Smooth muscle cell (in vitro differentiated cells): ENCODE measurements around the gene NTHL1. TPM values are rescaled to one million over a fixed set of nuclear protein-coding genes. Genes with fewer than 3 reads are reported as not detected.

Experiments
- DNase-seq: peaks from one replicate; lab custom pipeline; 2025; ENCODE audit not compliant: unreplicated experiment; lab: John Stamatoyannopoulos, UW
- H2AFZ ChIP-seq: fragments of 200-600 bp; sonication (generic); 2 replicates; pipeline ENCODE4 v1.6.0; 2016; ENCODE audit warnings: antibody characterized with exemption, low read depth, mild to moderate bottlenecking
- H3F3A ChIP-seq: fragments of 200-600 bp; sonication (generic); 2 replicates; pipeline ENCODE4 v1.6.0; 2017; ENCODE audit warnings: antibody characterized with exemption, low read depth
- H3K27ac ChIP-seq: fragments of 200-600 bp; sonication (generic); 2 replicates; pipeline ENCODE4 v1.5.1; 2016; ENCODE audit warnings: low read depth, mild to moderate bottlenecking
- H3K27me3 ChIP-seq: fragments of 200-600 bp; sonication (generic); 2 replicates; pipeline ENCODE4 v1.6.1; 2016; ENCODE audit warnings: low read depth, mild to moderate bottlenecking
- H3K36me3 ChIP-seq: fragments of 200-600 bp; sonication (generic); 2 replicates; pipeline ENCODE4 v1.5.1; 2016; ENCODE audit warnings: low read depth
- H3K4me1 ChIP-seq: fragments of 200-600 bp; sonication (generic); 2 replicates; pipeline ENCODE4 v1.5.1; 2016; ENCODE audit warnings: low read depth
- H3K4me2 ChIP-seq: fragments of 200-600 bp; sonication (generic); 2 replicates; pipeline ENCODE4 v1.6.0; 2016; ENCODE audit warnings: mild to moderate bottlenecking
- H3K4me3 ChIP-seq: fragments of 200-600 bp; sonication (generic); 2 replicates; pipeline ENCODE4 v1.5.1; 2016; ENCODE audit warnings: mild to moderate bottlenecking
- H3K79me2 ChIP-seq: fragments of 200-600 bp; sonication (generic); 2 replicates; pipeline ENCODE4 v1.6.0; 2016; ENCODE audit warnings: low read depth, mild to moderate bottlenecking
- H3K9ac ChIP-seq: fragments of 200-600 bp; sonication (generic); 2 replicates; pipeline ENCODE4 v1.6.0; 2016; ENCODE audit warnings: low read depth
- H3K9me3 ChIP-seq: fragments of 200-600 bp; sonication (generic); replicated peaks from 2 replicates; pipeline ENCODE4 v1.5.1; 2016; ENCODE audit warnings: low read depth
- H4K20me1 ChIP-seq: fragments of 200-600 bp; sonication (generic); 2 replicates; pipeline ENCODE4 v1.6.0; 2016; ENCODE audit warnings: low read depth
- CTCF ChIP-seq: fragments of 200-600 bp; sonication (generic); IDR thresholded peaks from 2 replicates; pipeline ENCODE4 v1.5.1; 2017; ENCODE audit warnings: borderline replicate concordance, mild to moderate bottlenecking, antibody characterized with exemption; ENCODE audit not compliant: insufficient read depth, poor library complexity, severe bottlenecking
- WGBS: methylation state at CpG from one replicate; pipeline ENCODE4 v1.1.7; 2016; ENCODE audit warnings: low lambda C conversion rate; 5-methylcytosine and 5-hydroxymethylcytosine counted together
- polyA plus RNA-seq: library from polyadenylated mRNA; unstranded; fragments of >200 nt; fragmentation: Nextera tagmentation; extraction: Ambion mirVana; gene quantifications from 2 replicates; pipeline ENCODE4 v1.2.1, GENCODE V29; 2016
- total RNA-seq: library from RNA; depleted of rRNA; stranded (reverse); fragments of >200 nt; gene quantifications from 2 replicates; pipeline ENCODE4 v1.2.3, GENCODE V29; 2014

Gene NTHL1
- total and polyA plus RNA-seq, 2 experiments from 2014 or later, result 23.8 to 39.3 TPM

- H2AFZ ChIP-seq, result no peak overlapping the region
- H3F3A ChIP-seq, result peaks cover 6% of the 10 kb centered on the region
- no peak overlapping the region for H3K4me3 ChIP-seq
- H3K9ac ChIP-seq, result no peak overlapping the region
- H3K36me3 ChIP-seq, result no peaks in the 10 kb centered on the region
- peaks cover 7% of the 10 kb centered on the region for H3K4me1 ChIP-seq
- no peak overlapping the region for H3K27ac ChIP-seq
- 97% methylated on average over 26 of the region's 30 CpGs for whole genome bisulfite sequencing
- H3K79me2 ChIP-seq, result no peaks in the 10 kb centered on the region
- DNase-seq, result no peak
- TF ChIP-seq CTCF, result no peak
- no peak overlapping the region for H3K4me2 ChIP-seq
- no peaks in the 10 kb centered on the region for H3K9me3 ChIP-seq
- peaks cover 35% of the 10 kb centered on the region for H4K20me1 ChIP-seq
- no peaks in the 10 kb centered on the region for H3K27me3 ChIP-seq
These were observed 39.4 kb upstream of the NTHL1 start for GRCh38 chr16:2086812-2087747.

- no peaks in the 10 kb centered on the region for H3K27me3 ChIP-seq
- no peak overlapping the region for H2AFZ ChIP-seq
- WGBS, result 98% methylated on average over 27 of the region's 27 CpGs
- H3K4me2 ChIP-seq, result no peak overlapping the region
- H3F3A ChIP-seq, result peaks cover 6% of the 10 kb centered on the region
- no peak overlapping the region for H3K9ac ChIP-seq
- no peaks in the 10 kb centered on the region for H3K9me3 ChIP-seq
- no peaks in the 10 kb centered on the region for H3K4me1 ChIP-seq
- no peak for DNase-seq
- H3K4me3 ChIP-seq, result no peak overlapping the region
- H4K20me1 ChIP-seq, result peaks cover 28% of the 10 kb centered on the region
- H3K27ac ChIP-seq, result no peak overlapping the region
- TF ChIP-seq CTCF, result no peak
- no peaks in the 10 kb centered on the region for H3K36me3 ChIP-seq
- no peaks in the 10 kb centered on the region for H3K79me2 ChIP-seq
These were observed 38.6 kb upstream of the NTHL1 start for GRCh38 chr16:2086106-2086742.

GRCh38 chr16:2085669-2086068 is 38.0 kb upstream of the NTHL1 start:
- H4K20me1 ChIP-seq, result peaks cover 26% of the 10 kb centered on the region
- no peak for TF ChIP-seq CTCF
- H3K9ac ChIP-seq, result no peak overlapping the region
- no peak overlapping the region for H2AFZ ChIP-seq
- H3K27ac ChIP-seq, result no peak overlapping the region
- H3F3A ChIP-seq, result peaks cover 4% of the 10 kb centered on the region
- no peaks in the 10 kb centered on the region for H3K36me3 ChIP-seq
- 91% methylated on average over 14 of the region's 14 CpGs for WGBS
- no peak for DNase-seq
- H3K27me3 ChIP-seq, result no peaks in the 10 kb centered on the region
- H3K4me2 ChIP-seq, result no peak overlapping the region
- H3K4me1 ChIP-seq, result no peaks in the 10 kb centered on the region
- H3K9me3 ChIP-seq, result no peaks in the 10 kb centered on the region
- H3K79me2 ChIP-seq, result no peaks in the 10 kb centered on the region
- no peak overlapping the region for H3K4me3 ChIP-seq
